WTC11 (cell line): ENCODE data around the gene NEIL3. TPM values are rescaled to one million over a fixed set of nuclear protein-coding genes. Genes with fewer than 3 reads are reported as not detected.

Experiments used
- ATAC-seq: fragments of 200-7000 bp; cut with Tn5 transposase; 2 replicates; pipeline ENCODE4 v1.10.0; 2021; ENCODE audit warnings: mild to moderate bottlenecking, moderate library complexity
- CTCF ChIA-PET: fragments of 300-600 bp; sonication (Branson Sonifier 250); formaldehyde crosslinking; loops from one replicate; lab custom pipeline; 2021; ENCODE audit warnings: antibody characterized with exemption; lab: Charles Lee
- POLR2A ChIA-PET: fragments of 350-600 bp; sonication (Branson Sonifier 250); formaldehyde crosslinking; loops from one replicate; lab custom pipeline; 2021; ENCODE audit warnings: antibody characterized with exemption; lab: Charles Lee
- DNase-seq: peaks from one replicate; pipeline ENCODE4 v3.0.0; 2021; ENCODE audit warnings: low spot score
- H3K27ac Mint-ChIP-seq: 2 replicates; pipeline ENCODE4 v1.8.0; 2021; ENCODE audit warnings: mixed read lengths
- H3K27me3 Mint-ChIP-seq: 2 replicates; pipeline ENCODE4 v1.8.0; 2021; ENCODE audit warnings: low read depth, mild to moderate bottlenecking, moderate library complexity, mixed read lengths
- H3K36me3 Mint-ChIP-seq: 2 replicates; pipeline ENCODE4 v1.8.0; 2021; ENCODE audit warnings: mixed read lengths
- H3K4me1 Mint-ChIP-seq: 2 replicates; pipeline ENCODE4 v1.8.0; 2022; ENCODE audit warnings: mixed read lengths
- H3K4me3 Mint-ChIP-seq: 2 replicates; pipeline ENCODE4 v1.8.0; 2021; ENCODE audit warnings: mild to moderate bottlenecking, moderate library complexity, mixed read lengths
- H3K9me3 Mint-ChIP-seq: 2 replicates; pipeline ENCODE4 v1.8.0; 2021; ENCODE audit warnings: mixed read lengths
- ATF2 ChIP-seq: sonication (generic); formaldehyde crosslinking; IDR thresholded peaks from 2 replicates; pipeline ENCODE4 v1.8.1; 2022; ENCODE audit warnings: low read depth, missing genetic modification reagents, borderline replicate concordance
- CBFB ChIP-seq: sonication (generic); formaldehyde crosslinking; IDR thresholded peaks from 2 replicates; pipeline ENCODE4 v1.8.1; 2022; ENCODE audit warnings: mild to moderate bottlenecking, low read depth, missing genetic modification reagents
- CREB1 ChIP-seq: sonication (generic); formaldehyde crosslinking; IDR thresholded peaks from 2 replicates; pipeline ENCODE4 v1.8.0; 2023; ENCODE audit warnings: mild to moderate bottlenecking, missing genetic modification reagents
- EMX1 ChIP-seq: fragments of 250-450 bp; sonication (Bioruptor Pico); IDR thresholded peaks from 2 replicates; pipeline ENCODE4 v1.8.0; 2021; ENCODE audit warnings: mild to moderate bottlenecking
- FOXP4 ChIP-seq: sonication (generic); formaldehyde crosslinking; IDR thresholded peaks from 2 replicates; pipeline ENCODE4 v1.8.0; 2022; ENCODE audit warnings: mild to moderate bottlenecking, missing genetic modification reagents
- IRF2 ChIP-seq: sonication (generic); formaldehyde crosslinking; IDR thresholded peaks from 2 replicates; pipeline ENCODE4 v1.8.0; 2022; ENCODE audit warnings: low read depth, missing genetic modification reagents, borderline replicate concordance
- MXD4 ChIP-seq: fragments of 250-450 bp; sonication (Bioruptor Pico); IDR thresholded peaks from 2 replicates; pipeline ENCODE4 v1.8.0; 2021; ENCODE audit warnings: mild to moderate bottlenecking, moderate library complexity, borderline replicate concordance
- NFYB ChIP-seq: sonication (generic); formaldehyde crosslinking; conservative IDR thresholded peaks from 2 replicates; pipeline ENCODE4 v1.8.0; 2022; ENCODE audit warnings: low read depth, missing genetic modification reagents
- NR1H2 ChIP-seq: sonication (generic); formaldehyde crosslinking; IDR thresholded peaks from 2 replicates; pipeline ENCODE4 v1.9.0; 2021; ENCODE audit warnings: mild to moderate bottlenecking, moderate library complexity, missing genetic modification reagents
- NR2C2 ChIP-seq: sonication (generic); formaldehyde crosslinking; IDR thresholded peaks from 2 replicates; pipeline ENCODE4 v1.8.0; 2022; ENCODE audit warnings: mild to moderate bottlenecking, missing genetic modification reagents
- RELA ChIP-seq: sonication (generic); formaldehyde crosslinking; IDR thresholded peaks from 2 replicates; pipeline ENCODE4 v1.8.1; 2022; ENCODE audit warnings: missing genetic modification reagents, mild to moderate bottlenecking, borderline replicate concordance
- SOX15 ChIP-seq: fragments of 250-450 bp; sonication (Bioruptor Pico); IDR thresholded peaks from 2 replicates; pipeline ENCODE4 v1.9.0; 2021; ENCODE audit warnings: mild to moderate bottlenecking
- TEAD1 ChIP-seq: sonication (generic); formaldehyde crosslinking; IDR thresholded peaks from 2 replicates; pipeline ENCODE4 v1.8.0; 2022; ENCODE audit warnings: mild to moderate bottlenecking, missing genetic modification reagents
- TEAD4 ChIP-seq: sonication (generic); formaldehyde crosslinking; IDR thresholded peaks from 2 replicates; pipeline ENCODE4 v1.8.0; 2022; ENCODE audit warnings: mild to moderate bottlenecking, missing genetic modification reagents
- USF2 ChIP-seq: sonication (generic); formaldehyde crosslinking; IDR thresholded peaks from 2 replicates; pipeline ENCODE4 v1.8.1; 2023; ENCODE audit warnings: mild to moderate bottlenecking, missing genetic modification reagents, moderate library complexity
- ZNF232 ChIP-seq: sonication (generic); formaldehyde crosslinking; IDR thresholded peaks from 2 replicates; pipeline ENCODE4 v1.8.0; 2022; ENCODE audit warnings: mild to moderate bottlenecking, missing genetic modification reagents
- ZNF396 ChIP-seq: fragments of 250-450 bp; sonication (Bioruptor Pico); IDR thresholded peaks from 2 replicates; pipeline ENCODE4 v1.8.0; 2021; ENCODE audit warnings: mild to moderate bottlenecking, moderate library complexity, borderline replicate concordance
- ZNF416 ChIP-seq: fragments of 250-450 bp; sonication (Bioruptor Pico); IDR thresholded peaks from 2 replicates; pipeline ENCODE4 v1.9.0; 2021; ENCODE audit warnings: mild to moderate bottlenecking, inconsistent platforms
- total RNA-seq: library from RNA; stranded (reverse); gene quantifications from 3 replicates; pipeline ENCODE4 v1.2.3, GENCODE V29; 2021
- TF ChIP-seq, protein P1 (sequence below): sonication (generic); formaldehyde crosslinking; IDR thresholded peaks from 2 replicates; pipeline ENCODE4 v1.8.1; 2023; ENCODE audit warnings: mild to moderate bottlenecking, missing genetic modification reagents, moderate library complexity
- TF ChIP-seq, protein P2 (sequence below): sonication (generic); formaldehyde crosslinking; IDR thresholded peaks from 2 replicates; pipeline ENCODE4 v1.8.0; 2022; ENCODE audit warnings: mild to moderate bottlenecking, missing genetic modification reagents
- TF ChIP-seq, protein P3 (sequence below): fragments of 250-450 bp; sonication (Bioruptor Pico); IDR thresholded peaks from 2 replicates; pipeline ENCODE4 v1.9.0; 2021; ENCODE audit warnings: mild to moderate bottlenecking
- TF ChIP-seq, protein P4 (sequence below): sonication (generic); formaldehyde crosslinking; IDR thresholded peaks from 2 replicates; pipeline ENCODE4 v1.8.1; 2023; ENCODE audit warnings: mild to moderate bottlenecking, missing genetic modification reagents, borderline replicate concordance

NEIL3 gene
- total RNA-seq, 1 experiment from 2014 or later: 9.9 TPM

DNA sequence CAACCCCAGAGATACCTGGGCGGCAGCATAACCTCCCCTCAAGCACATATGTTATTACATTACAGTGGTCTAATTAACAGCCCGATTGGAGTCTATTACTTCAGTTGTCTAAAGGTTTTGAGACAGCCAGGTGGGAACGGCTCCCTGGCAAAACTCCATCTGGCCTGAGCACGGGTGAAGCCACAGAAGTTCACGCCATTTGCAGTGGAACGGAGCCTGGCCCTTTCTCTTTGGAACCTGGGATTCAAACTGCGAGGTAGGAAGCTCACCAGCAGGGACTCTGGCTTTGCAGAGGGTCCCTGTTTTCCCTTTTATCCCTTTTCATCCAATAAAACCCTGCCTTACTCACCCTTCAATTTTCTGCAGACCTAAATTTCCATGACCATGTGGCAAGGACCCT lies 45.9 kb upstream of the NEIL3 start:
- DNase-seq: no peak
- Mint-ChIP-seq H3K27me3 (no peaks in the 10 kb centered on the region), H3K9me3 (no peaks in the 10 kb centered on the region), H3K4me1 (peaks cover 11% of the 10 kb centered on the region; the same call in 1 of the 2 replicates), H3K4me3 (no peak overlapping the region), H3K36me3 (no peaks in the 10 kb centered on the region), H3K27ac (no peak overlapping the region)
- POLR2A ChIA-PET: no interaction called here
- TF ChIP-seq IRF2 (no peak), ZNF396 (CRISPR knock-in tag) (no peak), CBFB (CRISPR knock-in tag) (no peak), CREB1 (CRISPR knock-in tag) (no peak), MXD4 (CRISPR knock-in tag) (no peak)
- CTCF ChIA-PET: interaction anchor here (1.4 to 2.3 kb wide), 2 partner anchors 13 to 117 kb away, joined by 3 to 12 read pairs; no protein-coding TSS in a partner anchor
- ATAC-seq: peak; percentile 76

- H3K4me1 Mint-ChIP-seq: peaks cover 11% of the 10 kb centered on the region; the same call in 1 of the 2 replicates
- no peak for DNase-seq
- H3K27ac Mint-ChIP-seq: no peak overlapping the region
- TF ChIP-seq TEAD1 (CRISPR knock-in tag) (no peak), NR1H2 (CRISPR knock-in tag) (no peak)
- TF ChIP-seq, protein P1, sequence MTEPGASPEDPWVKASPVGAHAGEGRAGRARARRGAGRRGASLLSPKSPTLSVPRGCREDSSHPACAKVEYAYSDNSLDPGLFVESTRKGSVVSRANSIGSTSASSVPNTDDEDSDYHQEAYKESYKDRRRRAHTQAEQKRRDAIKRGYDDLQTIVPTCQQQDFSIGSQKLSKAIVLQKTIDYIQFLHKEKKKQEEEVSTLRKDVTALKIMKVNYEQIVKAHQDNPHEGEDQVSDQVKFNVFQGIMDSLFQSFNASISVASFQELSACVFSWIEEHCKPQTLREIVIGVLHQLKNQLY (CRISPR knock-in tag): no peak
- ChIA-PET POLR2A (no interaction called here), CTCF (interaction anchor here (1.4 to 2.3 kb wide), 2 partner anchors 14 to 116 kb away, joined by 3 to 12 read pairs; no protein-coding TSS in a partner anchor)
- H3K4me3 Mint-ChIP-seq: no peak overlapping the region
- no peaks in the 10 kb centered on the region for H3K27me3 Mint-ChIP-seq
- H3K36me3 Mint-ChIP-seq: no peaks in the 10 kb centered on the region
- no peaks in the 10 kb centered on the region for H3K9me3 Mint-ChIP-seq
- ATAC-seq: no peak
Measured at GRCh38 chr4:177264788-177265422, 44.8 kb upstream of the NEIL3 start.

- DNase-seq: no peak
- H3K36me3 Mint-ChIP-seq: no peaks in the 10 kb centered on the region
- no peak overlapping the region for H3K4me3 Mint-ChIP-seq
- no peaks in the 10 kb centered on the region for H3K9me3 Mint-ChIP-seq
- ChIA-PET POLR2A (no interaction called here), CTCF (interaction anchor here (2.3 kb wide), 1 partner anchor 15 kb away, joined by 12 read pairs; no protein-coding TSS in a partner anchor)
- no peak overlapping the region for H3K27ac Mint-ChIP-seq
- ATAC-seq: no peak
- H3K27me3 Mint-ChIP-seq: no peaks in the 10 kb centered on the region
- H3K4me1 Mint-ChIP-seq: peaks cover 11% of the 10 kb centered on the region; the same call in 1 of the 2 replicates
- TF ChIP-seq, protein P2, sequence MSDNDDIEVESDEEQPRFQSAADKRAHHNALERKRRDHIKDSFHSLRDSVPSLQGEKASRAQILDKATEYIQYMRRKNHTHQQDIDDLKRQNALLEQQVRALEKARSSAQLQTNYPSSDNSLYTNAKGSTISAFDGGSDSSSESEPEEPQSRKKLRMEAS (CRISPR knock-in tag): no peak
- TF ChIP-seq SOX15: no peak
- no peak for TF ChIP-seq ZNF232
- TF ChIP-seq ATF2 (CRISPR knock-in tag): no peak
- no peak for TF ChIP-seq NR1H2 (CRISPR knock-in tag)
- TF ChIP-seq, protein P3, sequence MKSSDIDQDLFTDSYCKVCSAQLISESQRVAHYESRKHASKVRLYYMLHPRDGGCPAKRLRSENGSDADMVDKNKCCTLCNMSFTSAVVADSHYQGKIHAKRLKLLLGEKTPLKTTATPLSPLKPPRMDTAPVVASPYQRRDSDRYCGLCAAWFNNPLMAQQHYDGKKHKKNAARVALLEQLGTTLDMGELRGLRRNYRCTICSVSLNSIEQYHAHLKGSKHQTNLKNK (CRISPR knock-in tag): no peak
- no peak for TF ChIP-seq USF2
- TF ChIP-seq RELA (CRISPR knock-in tag): no peak
- TF ChIP-seq ZNF416 (CRISPR knock-in tag): no peak
- TF ChIP-seq NFYB: no peak
- no peak for TF ChIP-seq IRF2
- TF ChIP-seq, protein P4, sequence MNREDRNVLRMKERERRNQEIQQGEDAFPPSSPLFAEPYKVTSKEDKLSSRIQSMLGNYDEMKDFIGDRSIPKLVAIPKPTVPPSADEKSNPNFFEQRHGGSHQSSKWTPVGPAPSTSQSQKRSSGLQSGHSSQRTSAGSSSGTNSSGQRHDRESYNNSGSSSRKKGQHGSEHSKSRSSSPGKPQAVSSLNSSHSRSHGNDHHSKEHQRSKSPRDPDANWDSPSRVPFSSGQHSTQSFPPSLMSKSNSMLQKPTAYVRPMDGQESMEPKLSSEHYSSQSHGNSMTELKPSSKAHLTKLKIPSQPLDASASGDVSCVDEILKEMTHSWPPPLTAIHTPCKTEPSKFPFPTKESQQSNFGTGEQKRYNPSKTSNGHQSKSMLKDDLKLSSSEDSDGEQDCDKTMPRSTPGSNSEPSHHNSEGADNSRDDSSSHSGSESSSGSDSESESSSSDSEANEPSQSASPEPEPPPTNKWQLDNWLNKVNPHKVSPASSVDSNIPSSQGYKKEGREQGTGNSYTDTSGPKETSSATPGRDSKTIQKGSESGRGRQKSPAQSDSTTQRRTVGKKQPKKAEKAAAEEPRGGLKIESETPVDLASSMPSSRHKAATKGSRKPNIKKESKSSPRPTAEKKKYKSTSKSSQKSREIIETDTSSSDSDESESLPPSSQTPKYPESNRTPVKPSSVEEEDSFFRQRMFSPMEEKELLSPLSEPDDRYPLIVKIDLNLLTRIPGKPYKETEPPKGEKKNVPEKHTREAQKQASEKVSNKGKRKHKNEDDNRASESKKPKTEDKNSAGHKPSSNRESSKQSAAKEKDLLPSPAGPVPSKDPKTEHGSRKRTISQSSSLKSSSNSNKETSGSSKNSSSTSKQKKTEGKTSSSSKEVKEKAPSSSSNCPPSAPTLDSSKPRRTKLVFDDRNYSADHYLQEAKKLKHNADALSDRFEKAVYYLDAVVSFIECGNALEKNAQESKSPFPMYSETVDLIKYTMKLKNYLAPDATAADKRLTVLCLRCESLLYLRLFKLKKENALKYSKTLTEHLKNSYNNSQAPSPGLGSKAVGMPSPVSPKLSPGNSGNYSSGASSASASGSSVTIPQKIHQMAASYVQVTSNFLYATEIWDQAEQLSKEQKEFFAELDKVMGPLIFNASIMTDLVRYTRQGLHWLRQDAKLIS (CRISPR knock-in tag): no peak
- TF ChIP-seq FOXP4 (CRISPR knock-in tag): no peak
- TF ChIP-seq EMX1: no peak
- no peak for TF ChIP-seq TEAD4 (CRISPR knock-in tag)
- no peak for TF ChIP-seq NR2C2
Measured at GRCh38 chr4:177265729-177266128, 43.9 kb upstream of the NEIL3 start.
